Measurements from ENCODE around the gene NFIA. TPM values are rescaled to one million over a fixed set of nuclear protein-coding genes. Genes with fewer than 3 reads are reported as not detected.

NFIA gene
- total and polyA plus RNA-seq, 9 of the 15 experiments (the other 6 are each of a cell fraction or from before 2014, with no cell fraction given) = 5.3 to 24.9 (median 9.8) TPM

- TF ChIP-seq EP400 (IDR thresholded peaks at IDR 0.05) (peak; percentile 89), SMAD4 (CRISPR knock-in tag; conservative IDR thresholded peaks at IDR 0.05) (peak; percentile 52; the same call in 1 of the 2 replicates), SOX6 (IDR thresholded peaks at IDR 0.05) (0 out of 2 replicates have a peak, but pooled peaks have one; percentile 35), MGA (IDR thresholded peaks at IDR 0.05) (peak; percentile 49; the same call in 1 of the 2 replicates), HDGF (IDR thresholded peaks at IDR 0.05) (no peak), MTA1 (IDR thresholded peaks at IDR 0.05; ENCODE audit: borderline replicate concordance) (0 out of 2 replicates have a peak, but pooled peaks have one; percentile 24), SMARCA4 (IDR thresholded peaks at IDR 0.05) (peak; percentile 33; the same call in 1 of the 2 replicates), TRIM24 (IDR thresholded peaks at IDR 0.05) (peak in 1 of 2 experiments; percentile 43; a peak in 1 of 4 replicates), FOXJ2 (tag; IDR thresholded peaks at IDR 0.05) (0 out of 2 replicates have a peak, but pooled peaks have one; percentile 71), ARID3A (IDR thresholded peaks at IDR 0.05; ENCODE audit: borderline replicate concordance, low read depth, low read length) (peak; percentile 70; the same call in 1 of the 2 replicates), RFX7 (CRISPR knock-in tag; IDR thresholded peaks at IDR 0.05) (no peak), ZBTB17 (CRISPR knock-in tag; IDR thresholded peaks at IDR 0.05) (0 out of 2 replicates have a peak, but pooled peaks have one; percentile 28), TBL1XR1 (IDR thresholded peaks at IDR 0.05; ENCODE audit: low read length in 2 of 2) (0 out of 4 replicates have a peak, but pooled peaks of 1 of the 2 experiments have one; percentile 2), L3MBTL2 (IDR thresholded peaks at IDR 0.05) (peak; percentile 52), ZNF668 (CRISPR knock-in tag; IDR thresholded peaks at IDR 0.05) (0 out of 2 replicates have a peak, but pooled peaks have one; percentile 4), GATAD2A (IDR thresholded peaks at IDR 0.05) (no peak)
Observed at GRCh38 chr1:61120998-61121397, 38.6 kb downstream of the NFIA start (continued).
